ENCODE results near the gene ESM1. TPM values are rescaled to one million over a fixed set of nuclear protein-coding genes. Genes with fewer than 3 reads are reported as not detected.

ESM1 gene, protein sequence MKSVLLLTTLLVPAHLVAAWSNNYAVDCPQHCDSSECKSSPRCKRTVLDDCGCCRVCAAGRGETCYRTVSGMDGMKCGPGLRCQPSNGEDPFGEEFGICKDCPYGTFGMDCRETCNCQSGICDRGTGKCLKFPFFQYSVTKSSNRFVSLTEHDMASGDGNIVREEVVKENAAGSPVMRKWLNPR
- 0.68 TPM in 1 of 2 replicates, not detected in the other for total RNA-seq

GRCh38 chr5:54985301-54986268 lies at the start of gene ESM1:
Gene ESM1, minus strand, starts transcription at chr5:54985593. Its CDS starts 76 bp downstream, at chr5:54985517.

Other genes starting within 250 kb of the ESM1 start
- gene GZMK, start 38.7 kb upstream of the ESM1 start, total RNA-seq = not detected in 2 replicates
- not detected in 2 replicates for gene GZMA, start 117.1 kb upstream of the ESM1 start, total RNA-seq
- gene GPX8, start 174.6 kb upstream of the ESM1 start, total RNA-seq = 11.6 and 35.5 TPM in 2 replicates
- under 0.01 TPM in 1 of 2 replicates, not detected in the other for gene CDC20B, start 187.6 kb upstream of the ESM1 start, total RNA-seq
- 0.07 TPM in 1 of 2 replicates, not detected in the other for gene MCIDAS, start 241.7 kb upstream of the ESM1 start, total RNA-seq
- 1.6 and 2.1 TPM in 2 replicates for gene CCNO, start 248.0 kb upstream of the ESM1 start, total RNA-seq